ENCODE data around the gene MSANTD7. TPM values are rescaled to one million over a fixed set of nuclear protein-coding genes. Genes with fewer than 3 reads are reported as not detected.

Gene MSANTD7
- total RNA-seq, 1 donor from 2014 or later = 13.4 TPM

DNA sequence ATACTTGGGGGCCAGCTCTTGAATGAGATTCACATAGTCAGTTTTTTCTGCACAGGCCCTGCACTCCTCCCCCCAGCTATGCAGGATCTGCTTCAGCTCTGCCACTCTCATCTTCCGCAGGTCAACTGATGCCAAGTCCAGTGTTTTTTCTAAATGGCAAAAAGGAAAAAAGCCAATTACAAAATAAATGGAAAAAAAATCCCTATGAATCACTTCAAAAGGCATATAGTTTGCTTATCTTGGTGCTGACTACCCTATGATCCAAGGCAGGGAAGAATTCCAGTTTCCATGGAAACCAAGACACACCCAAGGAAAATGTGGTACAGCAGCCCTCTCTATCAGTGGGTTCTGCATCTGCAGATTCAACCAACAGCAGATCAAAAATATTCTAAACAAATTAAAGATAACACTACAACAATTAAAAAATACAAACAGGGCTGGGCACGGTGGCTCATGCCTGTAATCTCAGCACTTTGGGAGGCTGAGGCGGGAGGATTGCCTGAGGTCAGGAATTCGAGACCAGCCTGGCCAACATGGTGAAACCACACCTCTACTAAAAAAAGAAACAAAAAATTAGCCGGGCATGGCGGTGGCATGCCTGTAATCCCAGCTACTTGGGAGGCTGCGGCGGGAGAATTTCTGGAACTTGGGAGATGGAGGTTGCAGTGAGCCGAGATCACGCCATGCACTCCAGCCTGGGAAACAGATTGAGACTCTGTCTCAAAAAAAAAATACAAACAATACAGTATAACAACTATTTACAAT lies 17.9 kb upstream of the MSANTD7 start:
- H3K36me3 Mint-ChIP-seq (ENCODE audit: low read depth) = no peaks in the 10 kb centered on the region
- TF ChIP-seq, protein P1, sequence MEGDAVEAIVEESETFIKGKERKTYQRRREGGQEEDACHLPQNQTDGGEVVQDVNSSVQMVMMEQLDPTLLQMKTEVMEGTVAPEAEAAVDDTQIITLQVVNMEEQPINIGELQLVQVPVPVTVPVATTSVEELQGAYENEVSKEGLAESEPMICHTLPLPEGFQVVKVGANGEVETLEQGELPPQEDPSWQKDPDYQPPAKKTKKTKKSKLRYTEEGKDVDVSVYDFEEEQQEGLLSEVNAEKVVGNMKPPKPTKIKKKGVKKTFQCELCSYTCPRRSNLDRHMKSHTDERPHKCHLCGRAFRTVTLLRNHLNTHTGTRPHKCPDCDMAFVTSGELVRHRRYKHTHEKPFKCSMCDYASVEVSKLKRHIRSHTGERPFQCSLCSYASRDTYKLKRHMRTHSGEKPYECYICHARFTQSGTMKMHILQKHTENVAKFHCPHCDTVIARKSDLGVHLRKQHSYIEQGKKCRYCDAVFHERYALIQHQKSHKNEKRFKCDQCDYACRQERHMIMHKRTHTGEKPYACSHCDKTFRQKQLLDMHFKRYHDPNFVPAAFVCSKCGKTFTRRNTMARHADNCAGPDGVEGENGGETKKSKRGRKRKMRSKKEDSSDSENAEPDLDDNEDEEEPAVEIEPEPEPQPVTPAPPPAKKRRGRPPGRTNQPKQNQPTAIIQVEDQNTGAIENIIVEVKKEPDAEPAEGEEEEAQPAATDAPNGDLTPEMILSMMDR (IDR thresholded peaks at IDR 0.05) = peak; percentile 24
- no peak overlapping the region for H3K4me3 Mint-ChIP-seq (ENCODE audit: unreplicated experiment)
- H3K9me3 Mint-ChIP-seq (ENCODE audit: low read depth) = no peaks in the 10 kb centered on the region
- no peaks in the 10 kb centered on the region for H3K27me3 Mint-ChIP-seq (ENCODE audit: low read depth)
- H3K27ac Mint-ChIP-seq (ENCODE audit: unreplicated experiment) = no peak overlapping the region
- no peak for DNase-seq (ENCODE audit: low spot score)
- H3K4me1 Mint-ChIP-seq (ENCODE audit: low read depth) = peaks cover 10% of the 10 kb centered on the region

DNA sequence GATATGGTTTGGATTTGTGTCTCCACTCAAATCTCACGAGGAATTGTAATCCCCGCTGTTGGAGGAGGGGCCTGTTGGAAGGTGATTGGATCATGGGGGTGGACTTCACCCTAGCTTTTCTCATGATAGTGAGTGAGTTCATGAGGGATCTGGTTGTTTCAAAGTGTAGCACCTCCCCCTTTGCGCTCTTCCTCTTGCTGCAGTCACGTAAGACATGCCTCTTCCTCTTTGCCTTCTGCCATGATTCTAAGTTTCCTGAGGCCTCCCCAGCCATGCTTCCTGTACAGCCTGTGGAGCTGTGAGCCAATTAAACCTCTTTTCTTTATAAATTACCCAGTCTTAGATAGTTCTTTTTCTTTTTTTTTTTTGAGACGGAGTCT lies 17.3 kb upstream of the MSANTD7 start:
- peaks cover 10% of the 10 kb centered on the region for H3K4me1 Mint-ChIP-seq (ENCODE audit: low read depth)
- H3K36me3 Mint-ChIP-seq (ENCODE audit: low read depth) = no peaks in the 10 kb centered on the region
- TF ChIP-seq, protein P1 (IDR thresholded peaks at IDR 0.05) = no peak
- no peaks in the 10 kb centered on the region for H3K9me3 Mint-ChIP-seq (ENCODE audit: low read depth)
- no peak overlapping the region for H3K27ac Mint-ChIP-seq (ENCODE audit: unreplicated experiment)
- peaks cover 3% of the 10 kb centered on the region for H3K27me3 Mint-ChIP-seq (ENCODE audit: low read depth)
- DNase-seq (ENCODE audit: low spot score) = no peak
- H3K4me3 Mint-ChIP-seq (ENCODE audit: unreplicated experiment) = no peak overlapping the region

DNA sequence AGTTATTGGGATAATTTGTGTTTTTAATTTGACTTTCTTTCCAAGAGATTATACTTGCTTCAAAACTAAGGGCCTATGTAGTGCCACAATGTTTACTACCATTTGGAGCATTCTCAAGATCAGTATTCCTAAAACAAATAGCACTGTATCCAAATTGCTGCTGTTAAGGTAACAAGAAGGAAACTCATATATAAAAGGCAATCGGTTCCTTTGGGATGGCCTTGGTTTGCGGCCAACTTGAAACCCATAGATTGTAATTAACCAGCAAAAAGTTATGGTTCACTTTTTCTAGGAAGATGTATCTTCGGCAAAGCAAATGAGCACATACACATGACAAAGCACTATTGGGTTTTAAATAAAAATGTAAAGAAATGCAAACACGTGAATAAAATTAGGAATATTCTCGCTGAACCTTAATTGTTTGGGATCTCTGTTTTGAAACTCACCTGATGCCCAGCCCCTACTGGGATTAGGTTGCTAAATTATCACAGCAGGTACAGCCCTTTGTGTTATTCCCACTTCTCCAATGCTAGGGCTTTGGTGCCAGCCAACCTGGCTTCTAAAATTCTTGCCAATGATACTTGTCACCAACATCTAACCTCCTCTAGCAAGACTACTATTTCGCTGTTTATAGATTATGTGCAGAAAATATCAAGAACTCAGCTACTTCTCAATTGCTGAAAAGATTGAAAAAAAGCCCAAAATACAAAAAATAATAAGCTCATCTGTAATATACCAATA lies 16.3 kb upstream of the MSANTD7 start:
- TF ChIP-seq, protein P1 (IDR thresholded peaks at IDR 0.05) = no peak
- Mint-ChIP-seq H3K27ac (ENCODE audit: unreplicated experiment) (no peak overlapping the region), H3K9me3 (ENCODE audit: low read depth) (no peaks in the 10 kb centered on the region), H3K4me3 (ENCODE audit: unreplicated experiment) (no peak overlapping the region), H3K4me1 (ENCODE audit: low read depth) (peaks cover 10% of the 10 kb centered on the region), H3K36me3 (ENCODE audit: low read depth) (no peaks in the 10 kb centered on the region), H3K27me3 (ENCODE audit: low read depth) (peaks cover 9% of the 10 kb centered on the region)
- no peak for DNase-seq (ENCODE audit: low spot score)

DNA sequence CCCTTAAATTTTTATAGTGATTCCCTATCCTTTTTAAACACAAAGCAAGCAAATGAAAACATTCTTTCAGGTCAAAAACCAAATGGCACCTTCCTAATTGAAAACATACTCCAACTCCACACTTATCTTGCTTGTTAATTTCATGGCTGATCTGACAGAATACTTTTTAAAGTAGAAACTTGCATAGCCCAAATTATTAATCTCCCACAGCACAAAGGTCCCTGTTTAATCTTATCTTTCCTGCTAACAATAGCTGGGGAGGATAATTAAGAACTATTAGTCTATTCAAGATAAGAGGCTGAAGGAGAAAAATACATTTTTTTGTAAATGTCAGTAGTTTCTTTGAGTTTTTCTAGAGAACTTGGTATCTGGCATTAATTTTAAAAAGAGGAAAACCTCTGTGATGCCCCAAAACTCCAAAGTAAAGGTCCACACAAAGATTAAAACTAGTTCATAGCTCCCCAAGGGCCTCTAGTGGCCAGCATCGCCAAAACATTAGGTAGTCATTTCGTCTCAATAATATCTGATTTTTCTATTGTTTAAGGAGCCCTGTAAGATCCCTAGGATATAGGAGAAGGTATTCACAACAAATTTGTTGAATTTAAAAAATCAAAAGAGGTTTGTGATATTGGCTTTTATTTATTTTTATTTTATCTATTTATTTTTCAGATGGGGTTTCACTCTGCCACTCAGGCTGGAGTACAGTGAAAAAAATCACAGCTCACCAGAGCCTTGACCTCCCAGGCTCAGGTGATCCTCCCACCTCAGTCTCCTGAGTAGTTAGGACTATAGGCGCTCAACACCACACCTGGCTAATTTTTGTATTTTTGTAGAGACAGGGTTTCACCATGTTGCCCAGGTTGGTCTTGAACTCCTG lies 15.0 kb upstream of the MSANTD7 start:
- Mint-ChIP-seq H3K9me3 (ENCODE audit: low read depth) (no peaks in the 10 kb centered on the region), H3K36me3 (ENCODE audit: low read depth) (no peaks in the 10 kb centered on the region), H3K27me3 (ENCODE audit: low read depth) (peaks cover 9% of the 10 kb centered on the region), H3K4me3 (ENCODE audit: unreplicated experiment) (no peak overlapping the region), H3K4me1 (ENCODE audit: low read depth) (peaks cover 10% of the 10 kb centered on the region), H3K27ac (ENCODE audit: unreplicated experiment) (no peak overlapping the region)
- DNase-seq (ENCODE audit: low spot score) = no peak
- TF ChIP-seq, protein P1 (IDR thresholded peaks at IDR 0.05) = peak; percentile 96

DNA sequence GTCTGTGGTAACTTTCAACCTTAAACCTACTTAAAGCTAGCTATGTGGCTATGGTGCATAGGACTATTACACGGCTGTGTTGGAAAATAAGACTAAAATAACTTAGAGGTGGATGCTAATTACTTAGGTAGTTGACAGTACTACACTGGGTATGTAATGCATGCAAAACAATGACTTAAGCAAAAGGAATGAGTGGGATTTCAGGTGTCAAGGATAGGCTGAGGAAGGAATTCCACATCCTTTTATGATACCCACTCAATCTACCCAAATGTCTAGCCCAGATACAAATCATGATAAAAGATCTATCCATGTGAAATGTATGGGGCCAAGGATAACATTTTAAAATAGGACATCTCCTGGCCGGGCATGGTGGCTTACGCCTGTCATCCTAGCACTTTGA lies 14.1 kb upstream of the MSANTD7 start:
- Mint-ChIP-seq H3K27ac (ENCODE audit: unreplicated experiment) (no peak overlapping the region), H3K9me3 (ENCODE audit: low read depth) (no peaks in the 10 kb centered on the region), H3K27me3 (ENCODE audit: low read depth) (peaks cover 9% of the 10 kb centered on the region), H3K36me3 (ENCODE audit: low read depth) (no peaks in the 10 kb centered on the region), H3K4me3 (ENCODE audit: unreplicated experiment) (no peak overlapping the region), H3K4me1 (ENCODE audit: low read depth) (peaks cover 10% of the 10 kb centered on the region)
- TF ChIP-seq, protein P1 (IDR thresholded peaks at IDR 0.05) = no peak
- no peak for DNase-seq (ENCODE audit: low spot score)

Data from chondrocyte (in vitro differentiated cells).